ENCODE results near the gene URAD. TPM values are rescaled to one million over a fixed set of nuclear protein-coding genes. Genes with fewer than 3 reads are reported as not detected.
"Not testable (repeated sequence)": the region's sequence is repeated elsewhere in the genome, so short reads cannot be mapped to it uniquely, and the experiment has no call there.

The URAD gene
- total RNA-seq, 1 donor from 2014 or later = not detected

DNA sequence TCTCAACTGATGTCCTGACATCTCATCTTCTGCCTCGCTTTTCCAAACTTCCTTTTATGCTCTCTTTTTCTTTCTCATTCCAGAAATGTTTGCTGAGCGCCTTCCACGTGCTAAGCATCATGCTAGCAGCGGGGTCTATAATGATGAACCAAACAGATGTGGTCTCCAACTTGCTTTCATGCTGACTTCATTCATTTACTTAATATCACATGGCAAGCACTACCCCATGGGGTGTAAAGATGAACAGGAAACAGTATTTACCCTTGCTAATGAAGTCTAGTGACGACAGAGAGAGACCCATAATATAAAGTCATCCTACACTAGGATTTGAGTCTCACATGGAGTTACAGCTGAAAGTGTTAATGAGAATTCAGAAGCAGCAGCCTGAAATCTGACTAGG is 21.6 kb upstream of the URAD start:
- H3K4me3 Mint-ChIP-seq (ENCODE audit: unreplicated experiment) = no peak overlapping the region
- no peaks in the 10 kb centered on the region for H3K36me3 Mint-ChIP-seq (ENCODE audit: unreplicated experiment)
- no peaks in the 10 kb centered on the region for H3K9me3 Mint-ChIP-seq (ENCODE audit: unreplicated experiment)
- no peak for DNase-seq (ENCODE audit: extremely low spot score, unreplicated experiment)
- no peak overlapping the region for H3K27ac Mint-ChIP-seq (ENCODE audit: unreplicated experiment)
- TF ChIP-seq, protein P1, sequence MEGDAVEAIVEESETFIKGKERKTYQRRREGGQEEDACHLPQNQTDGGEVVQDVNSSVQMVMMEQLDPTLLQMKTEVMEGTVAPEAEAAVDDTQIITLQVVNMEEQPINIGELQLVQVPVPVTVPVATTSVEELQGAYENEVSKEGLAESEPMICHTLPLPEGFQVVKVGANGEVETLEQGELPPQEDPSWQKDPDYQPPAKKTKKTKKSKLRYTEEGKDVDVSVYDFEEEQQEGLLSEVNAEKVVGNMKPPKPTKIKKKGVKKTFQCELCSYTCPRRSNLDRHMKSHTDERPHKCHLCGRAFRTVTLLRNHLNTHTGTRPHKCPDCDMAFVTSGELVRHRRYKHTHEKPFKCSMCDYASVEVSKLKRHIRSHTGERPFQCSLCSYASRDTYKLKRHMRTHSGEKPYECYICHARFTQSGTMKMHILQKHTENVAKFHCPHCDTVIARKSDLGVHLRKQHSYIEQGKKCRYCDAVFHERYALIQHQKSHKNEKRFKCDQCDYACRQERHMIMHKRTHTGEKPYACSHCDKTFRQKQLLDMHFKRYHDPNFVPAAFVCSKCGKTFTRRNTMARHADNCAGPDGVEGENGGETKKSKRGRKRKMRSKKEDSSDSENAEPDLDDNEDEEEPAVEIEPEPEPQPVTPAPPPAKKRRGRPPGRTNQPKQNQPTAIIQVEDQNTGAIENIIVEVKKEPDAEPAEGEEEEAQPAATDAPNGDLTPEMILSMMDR (IDR thresholded peaks at IDR 0.05) = no peak
- no peaks in the 10 kb centered on the region for H3K4me1 Mint-ChIP-seq (ENCODE audit: unreplicated experiment)
- peaks cover 22% of the 10 kb centered on the region for H3K27me3 Mint-ChIP-seq (ENCODE audit: unreplicated experiment)

DNA sequence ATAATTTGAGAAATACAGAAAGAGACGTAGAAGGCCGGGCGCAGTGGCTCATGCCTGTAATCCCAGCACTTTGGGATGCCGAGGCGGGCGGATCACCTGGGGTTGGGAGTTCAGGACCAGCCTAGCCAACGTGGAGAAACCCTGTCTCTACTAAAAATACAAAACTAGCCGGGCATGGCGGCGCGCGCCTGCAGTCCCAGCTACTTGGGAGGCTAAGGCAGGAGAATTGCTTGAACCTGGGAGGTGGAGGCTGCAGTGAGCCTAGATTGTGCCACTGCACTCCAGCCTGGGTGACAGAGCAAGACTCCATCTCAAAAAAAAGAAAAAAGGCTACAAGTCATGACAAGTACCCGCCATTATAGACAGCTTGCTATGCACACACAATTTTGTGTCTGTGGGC is 16.5 kb upstream of the URAD start:
- peaks cover 13% of the 10 kb centered on the region for H3K27me3 Mint-ChIP-seq (ENCODE audit: unreplicated experiment)
- DNase-seq (ENCODE audit: extremely low spot score, unreplicated experiment); H3K4me1 Mint-ChIP-seq (ENCODE audit: unreplicated experiment); H3K4me3 Mint-ChIP-seq (ENCODE audit: unreplicated experiment); H3K36me3 Mint-ChIP-seq (ENCODE audit: unreplicated experiment); H3K9me3 Mint-ChIP-seq (ENCODE audit: unreplicated experiment); H3K27ac Mint-ChIP-seq (ENCODE audit: unreplicated experiment): not testable (repeated sequence)

DNA sequence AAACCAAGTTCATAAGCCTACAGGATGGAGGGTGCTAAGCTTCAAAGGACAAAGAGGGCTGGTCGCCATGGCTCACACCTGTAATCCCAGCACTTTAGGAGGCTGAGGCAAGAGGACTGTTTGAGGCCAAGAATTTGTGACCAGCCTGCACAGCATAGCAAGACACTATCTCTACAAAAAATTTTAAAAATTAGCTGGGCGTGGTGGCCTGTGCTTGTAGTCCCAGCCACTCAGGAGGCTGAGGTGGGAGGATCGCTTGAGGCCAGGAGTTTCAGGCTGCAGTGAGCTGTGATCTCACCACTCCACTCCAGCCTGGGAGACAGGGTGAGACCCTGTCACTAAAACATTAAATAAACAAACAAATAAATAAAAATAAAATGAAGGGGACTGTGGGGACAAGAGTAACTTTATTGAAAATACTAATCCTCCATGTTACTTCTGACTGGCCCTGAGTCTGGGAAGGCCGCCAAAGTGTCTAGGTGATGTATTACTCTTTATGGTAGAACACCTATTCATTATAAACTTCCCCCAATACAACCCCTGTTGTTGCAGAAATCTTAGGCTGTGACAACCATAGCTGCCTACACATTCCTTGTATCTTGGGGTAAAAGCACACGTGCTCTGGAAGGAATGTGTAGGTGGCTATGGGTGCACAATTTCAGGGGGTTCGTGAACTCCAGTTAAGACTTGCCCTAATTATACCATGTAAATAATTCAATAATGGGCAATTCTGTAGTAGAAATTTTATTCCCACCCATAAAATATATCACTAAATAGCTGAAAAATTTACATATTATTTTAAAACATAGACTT is 14.6 kb upstream of the URAD start:
- Mint-ChIP-seq H3K27ac (ENCODE audit: unreplicated experiment) (no peak overlapping the region), H3K36me3 (ENCODE audit: unreplicated experiment) (no peaks in the 10 kb centered on the region), H3K9me3 (ENCODE audit: unreplicated experiment) (no peaks in the 10 kb centered on the region), H3K4me1 (ENCODE audit: unreplicated experiment) (no peaks in the 10 kb centered on the region), H3K4me3 (ENCODE audit: unreplicated experiment) (no peak overlapping the region), H3K27me3 (ENCODE audit: unreplicated experiment) (peaks cover 7% of the 10 kb centered on the region)
- DNase-seq (ENCODE audit: extremely low spot score, unreplicated experiment) = no peak
- TF ChIP-seq, protein P1 (IDR thresholded peaks at IDR 0.05) = no peak

DNA sequence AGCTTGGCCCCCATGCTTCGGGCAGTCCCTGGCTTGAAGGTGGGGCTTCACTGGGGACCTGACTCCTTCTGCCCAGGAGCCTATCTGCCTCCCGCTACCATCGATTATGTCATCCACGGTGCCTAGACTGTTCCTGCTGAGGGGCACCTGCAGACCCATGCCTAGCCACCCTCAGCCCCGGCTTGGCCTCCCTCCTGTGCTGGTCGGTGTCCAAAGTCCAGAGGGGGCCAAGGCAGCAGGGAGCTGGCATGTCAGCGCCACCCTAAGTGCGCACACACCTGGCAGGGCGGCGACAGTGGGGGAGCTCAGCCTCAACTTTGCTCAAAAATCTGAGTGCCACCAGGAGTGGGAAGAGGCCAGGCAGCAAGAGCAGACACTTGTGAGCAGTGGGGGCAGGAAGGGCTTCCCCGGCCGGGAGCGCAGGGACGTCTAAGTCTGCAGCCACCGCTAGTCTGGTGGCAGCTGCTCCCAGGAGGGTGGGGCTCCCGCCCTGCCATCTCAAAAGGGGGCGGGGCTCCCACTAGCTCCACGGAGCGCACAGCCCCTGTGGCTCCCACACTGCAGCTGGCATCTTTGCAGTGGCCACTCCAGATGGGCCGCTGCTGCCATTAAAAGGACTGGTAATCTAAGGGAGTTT is 13.5 kb upstream of the URAD start:
- H3K36me3 Mint-ChIP-seq (ENCODE audit: unreplicated experiment) = no peaks in the 10 kb centered on the region
- no peak overlapping the region for H3K4me3 Mint-ChIP-seq (ENCODE audit: unreplicated experiment)
- H3K27ac Mint-ChIP-seq (ENCODE audit: unreplicated experiment) = no peak overlapping the region
- H3K4me1 Mint-ChIP-seq (ENCODE audit: unreplicated experiment) = no peaks in the 10 kb centered on the region
- no peaks in the 10 kb centered on the region for H3K9me3 Mint-ChIP-seq (ENCODE audit: unreplicated experiment)
- no peak for DNase-seq (ENCODE audit: extremely low spot score, unreplicated experiment)
- TF ChIP-seq, protein P1 (IDR thresholded peaks at IDR 0.05) = no peak
- H3K27me3 Mint-ChIP-seq (ENCODE audit: unreplicated experiment) = peaks cover 4% of the 10 kb centered on the region

DNA sequence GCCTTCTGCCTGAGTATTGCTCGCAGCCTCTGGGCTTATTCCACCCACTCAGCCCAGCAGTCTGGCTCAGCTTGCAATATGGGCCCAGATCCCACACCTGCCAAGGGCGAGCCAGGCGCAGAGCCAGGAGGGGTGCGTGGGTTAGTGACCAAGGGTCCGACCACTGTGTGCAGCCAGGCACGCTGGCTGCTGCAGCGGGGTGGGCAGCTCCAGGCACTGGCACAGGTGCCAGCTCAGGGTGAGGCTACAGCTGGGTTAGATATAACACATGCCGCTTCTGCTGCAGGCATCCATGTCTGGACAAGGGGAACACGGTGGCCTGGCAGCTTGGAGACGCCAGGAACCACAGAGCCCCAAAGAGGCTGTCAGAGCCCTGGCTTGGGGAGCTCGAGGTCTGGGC is 12.6 kb upstream of the URAD start:
- Mint-ChIP-seq H3K27ac (ENCODE audit: unreplicated experiment) (no peak overlapping the region), H3K4me3 (ENCODE audit: unreplicated experiment) (no peak overlapping the region), H3K36me3 (ENCODE audit: unreplicated experiment) (no peaks in the 10 kb centered on the region), H3K4me1 (ENCODE audit: unreplicated experiment) (no peaks in the 10 kb centered on the region), H3K9me3 (ENCODE audit: unreplicated experiment) (no peaks in the 10 kb centered on the region), H3K27me3 (ENCODE audit: unreplicated experiment) (peaks cover 4% of the 10 kb centered on the region)
- TF ChIP-seq, protein P1 (IDR thresholded peaks at IDR 0.05) = no peak
- no peak for DNase-seq (ENCODE audit: extremely low spot score, unreplicated experiment)

Measured in osteocyte (in vitro differentiated cells).